PC-3 (cell line): ENCODE data around the gene TMEM158. TPM values are rescaled to one million over a fixed set of nuclear protein-coding genes. Genes with fewer than 3 reads are reported as not detected.

Experiments
- ATAC-seq: fragments of 200-7000 bp; cut with Tn5 transposase; 2 replicates; pipeline ENCODE4 v1.9.1; 2020; ENCODE audit warnings: mild to moderate bottlenecking, moderate library complexity
- BruUV-seq: library from RNA; stranded (reverse); fragments of 400-500 nt; replicated peaks from 2 replicates; lab custom pipeline; 2021; lab: Mats Ljungman, UMichigan
- CTCF ChIA-PET: fragments of 300-600 bp; sonication (Branson Sonifier 250); formaldehyde crosslinking; loops from one replicate; lab custom pipeline; 2022; ENCODE audit warnings: antibody characterized with exemption; lab: Charles Lee
- POLR2A ChIA-PET: fragments of 300-600 bp; sonication (Branson Sonifier 250); formaldehyde crosslinking; loops from one replicate; lab custom pipeline; 2022; ENCODE audit warnings: antibody characterized with exemption; ENCODE audit not compliant: unreplicated experiment; lab: Charles Lee
- DNase-seq: peaks from one replicate; pipeline ENCODE4 v3.0.0-alpha.2; 2015
- H2AFZ ChIP-seq: fragments of 300-600 bp; sonication (generic); 2 replicates; pipeline ENCODE4 v1.6.0; 2016; ENCODE audit warnings: antibody characterized with exemption, low read length
- H3F3A ChIP-seq: fragments of 300-600 bp; sonication (generic); one replicate; pipeline ENCODE4 v1.6.0; 2017; ENCODE audit warnings: antibody characterized with exemption, low read length, control low read depth, mild to moderate bottlenecking; ENCODE audit not compliant: unreplicated experiment
- H3K27ac ChIP-seq: fragments of 300-600 bp; sonication (generic); 2 replicates; pipeline ENCODE4 v1.5.1; 2016; ENCODE audit warnings: mild to moderate bottlenecking, low read length
- H3K27me3 ChIP-seq: fragments of 300-600 bp; sonication (generic); 2 replicates; pipeline ENCODE4 v1.6.1; 2016; ENCODE audit warnings: low read length, mixed read lengths
- H3K36me3 ChIP-seq: fragments of 300-600 bp; sonication (generic); 2 replicates; pipeline ENCODE4 v1.6.1; 2016; ENCODE audit warnings: low read depth, mixed run types, low read length, mixed read lengths
- H3K4me1 ChIP-seq: fragments of 300-600 bp; sonication (generic); 2 replicates; pipeline ENCODE4 v1.5.1; 2016; ENCODE audit warnings: low read length; ENCODE audit not compliant: insufficient read depth
- H3K4me2 ChIP-seq: fragments of 300-600 bp; sonication (generic); 2 replicates; pipeline ENCODE4 v1.6.0; 2016; ENCODE audit warnings: low read length
- H3K4me3 ChIP-seq: fragments of 300-600 bp; sonication (generic); 2 replicates; pipeline ENCODE4 v1.5.1; 2016; ENCODE audit warnings: mild to moderate bottlenecking, low read length, mixed read lengths
- H3K79me2 ChIP-seq: fragments of 300-600 bp; sonication (generic); 2 replicates; pipeline ENCODE4 v1.6.1; 2017; ENCODE audit warnings: low read length, mixed read lengths
- H3K9ac ChIP-seq: fragments of 300-600 bp; sonication (generic); 2 replicates; pipeline ENCODE4 v1.6.0; 2016; ENCODE audit warnings: mild to moderate bottlenecking, low read length
- H3K9me2 ChIP-seq: fragments of 300-600 bp; sonication (generic); replicated peaks from 2 replicates; pipeline ENCODE4 v1.6.1; 2016; ENCODE audit warnings: mixed run types, low read length, mixed read lengths
- H3K9me3 ChIP-seq: fragments of 300-600 bp; sonication (generic); 2 replicates; pipeline ENCODE4 v1.6.1; 2016; ENCODE audit warnings: low read length, mixed read lengths
- H4K20me1 ChIP-seq: fragments of 300-600 bp; sonication (generic); 2 replicates; pipeline ENCODE4 v1.6.1; 2016; ENCODE audit warnings: low read length, mixed read lengths
- CTCF ChIP-seq: fragments of 300-600 bp; sonication (generic); conservative IDR thresholded peaks from 2 replicates; pipeline ENCODE4 v1.5.1; 2017; ENCODE audit warnings: antibody characterized with exemption, low read depth, mild to moderate bottlenecking, low read length
- EZH2 ChIP-seq: fragments of 300-600 bp; sonication (generic); IDR thresholded peaks from one replicate; pipeline ENCODE4 v1.6.1; 2017; ENCODE audit warnings: antibody characterized with exemption, mild to moderate bottlenecking, low read length; ENCODE audit not compliant: unreplicated experiment
- EZH2phosphoT487 ChIP-seq: fragments of 300-600 bp; sonication (generic); IDR thresholded peaks from 2 replicates; pipeline ENCODE4 v1.6.1; 2018; ENCODE audit warnings: mild to moderate bottlenecking, antibody characterized with exemption, low read length, borderline replicate concordance
- intact Hi-C: fragments of 100-400 bp; cut with micrococcal nuclease; formaldehyde crosslinking; loops from 2 replicates; pipeline ENCODE4 v1.9.0; 2023
- total RNA-seq: library from RNA; depleted of rRNA; stranded (reverse); fragments of >200 nt; gene quantifications from 2 replicates; pipeline ENCODE4 v1.2.3, GENCODE V29; 2014

TMEM158 gene
- total RNA-seq, 1 experiment from 2014 or later = 82.9 TPM

GRCh38 chr3:45188719-45189659 lies 37.1 kb downstream of the TMEM158 start:
- Histone ChIP-seq H3K4me3 (no peak overlapping the region), H3F3A (no peaks in the 10 kb centered on the region), H3K27ac (no peak overlapping the region), H3K9me3 (no peaks in the 10 kb centered on the region), H3K36me3 (no peaks in the 10 kb centered on the region), H3K4me1 (peaks cover 3% of the 10 kb centered on the region), H3K9ac (no peak overlapping the region), H4K20me1 (no peaks in the 10 kb centered on the region), H3K9me2 (no peaks in the 10 kb centered on the region), H2AFZ (no peak overlapping the region), H3K79me2 (no peaks in the 10 kb centered on the region), H3K27me3 (no peaks in the 10 kb centered on the region), H3K4me2 (no peak overlapping the region)
- ChIA-PET POLR2A (no interaction called here), CTCF (interaction anchor here (0.7 kb wide), 1 partner anchor 68 kb away, joined by 3 read pairs; no protein-coding TSS in a partner anchor)
- peak; percentile 48 for DNase-seq
- no TSS peak for BruUV-seq
- peak; percentile 95 for ATAC-seq
- TF ChIP-seq EZH2 (no peak), EZH2phosphoT487 (no peak), CTCF (no peak)
- intact Hi-C loops = no loop called here

GRCh38 chr3:45187694-45188141 lies 38.4 kb downstream of the TMEM158 start:
- ChIA-PET POLR2A (no interaction called here), CTCF (no interaction called here)
- no peak overlapping the region for H3K27ac ChIP-seq
- no peak overlapping the region for H3K9ac ChIP-seq
- peaks cover 15% of the 10 kb centered on the region for H3K4me1 ChIP-seq
- DNase-seq = no peak
- no peak overlapping the region for H3K4me3 ChIP-seq
- H2AFZ ChIP-seq = no peak overlapping the region
- TF ChIP-seq CTCF (no peak), EZH2phosphoT487 (no peak), EZH2 (no peak)
- H3K79me2 ChIP-seq = no peaks in the 10 kb centered on the region
- H3K4me2 ChIP-seq = no peak overlapping the region
- intact Hi-C loops = no loop called here
- H3F3A ChIP-seq = no peaks in the 10 kb centered on the region
- no peaks in the 10 kb centered on the region for H3K36me3 ChIP-seq
- no peaks in the 10 kb centered on the region for H3K9me2 ChIP-seq
- no TSS peak for BruUV-seq
- H3K27me3 ChIP-seq = no peaks in the 10 kb centered on the region
- no peaks in the 10 kb centered on the region for H4K20me1 ChIP-seq
- no peak for ATAC-seq
- H3K9me3 ChIP-seq = no peaks in the 10 kb centered on the region

- intact Hi-C loops = no loop called here
- H3F3A ChIP-seq = no peaks in the 10 kb centered on the region
- no peak overlapping the region for H3K4me2 ChIP-seq
- no peak for TF ChIP-seq EZH2
- no peak for TF ChIP-seq EZH2phosphoT487
- no peak for TF ChIP-seq CTCF
- no peak overlapping the region for H3K9ac ChIP-seq
- no peak overlapping the region for H3K27ac ChIP-seq
- no peaks in the 10 kb centered on the region for H3K79me2 ChIP-seq
- no peak overlapping the region for H2AFZ ChIP-seq
- DNase-seq (no peak), ATAC-seq (no peak)
- peaks cover 20% of the 10 kb centered on the region for H3K4me1 ChIP-seq
- ChIA-PET POLR2A (no interaction called here), CTCF (no interaction called here)
- no peaks in the 10 kb centered on the region for H3K36me3 ChIP-seq
- H3K9me2 ChIP-seq = no peaks in the 10 kb centered on the region
- H3K27me3 ChIP-seq = no peaks in the 10 kb centered on the region
- BruUV-seq = no TSS peak
- H3K4me3 ChIP-seq = no peak overlapping the region
- H3K9me3 ChIP-seq = no peaks in the 10 kb centered on the region
- H4K20me1 ChIP-seq = no peaks in the 10 kb centered on the region
Observed at GRCh38 chr3:45186871-45187270, 39.2 kb downstream of the TMEM158 start.
